IPS-18c (cell line): ENCODE results near the gene THAP3.

Experiments used
- H3K4me3 ChIP-seq: 2 replicates; pipeline ENCODE4 v1.7.0; 2013; ENCODE audit warnings: low read depth, mild to moderate bottlenecking, low read length, moderate library complexity; ENCODE audit not compliant: insufficient read depth
- H3K9me3 ChIP-seq: one replicate; pipeline ENCODE4 v1.6.1; 2013; ENCODE audit warnings: mild to moderate bottlenecking, low read length, moderate library complexity; ENCODE audit not compliant: control insufficient read depth, insufficient read depth

THAP3 gene

DNA sequence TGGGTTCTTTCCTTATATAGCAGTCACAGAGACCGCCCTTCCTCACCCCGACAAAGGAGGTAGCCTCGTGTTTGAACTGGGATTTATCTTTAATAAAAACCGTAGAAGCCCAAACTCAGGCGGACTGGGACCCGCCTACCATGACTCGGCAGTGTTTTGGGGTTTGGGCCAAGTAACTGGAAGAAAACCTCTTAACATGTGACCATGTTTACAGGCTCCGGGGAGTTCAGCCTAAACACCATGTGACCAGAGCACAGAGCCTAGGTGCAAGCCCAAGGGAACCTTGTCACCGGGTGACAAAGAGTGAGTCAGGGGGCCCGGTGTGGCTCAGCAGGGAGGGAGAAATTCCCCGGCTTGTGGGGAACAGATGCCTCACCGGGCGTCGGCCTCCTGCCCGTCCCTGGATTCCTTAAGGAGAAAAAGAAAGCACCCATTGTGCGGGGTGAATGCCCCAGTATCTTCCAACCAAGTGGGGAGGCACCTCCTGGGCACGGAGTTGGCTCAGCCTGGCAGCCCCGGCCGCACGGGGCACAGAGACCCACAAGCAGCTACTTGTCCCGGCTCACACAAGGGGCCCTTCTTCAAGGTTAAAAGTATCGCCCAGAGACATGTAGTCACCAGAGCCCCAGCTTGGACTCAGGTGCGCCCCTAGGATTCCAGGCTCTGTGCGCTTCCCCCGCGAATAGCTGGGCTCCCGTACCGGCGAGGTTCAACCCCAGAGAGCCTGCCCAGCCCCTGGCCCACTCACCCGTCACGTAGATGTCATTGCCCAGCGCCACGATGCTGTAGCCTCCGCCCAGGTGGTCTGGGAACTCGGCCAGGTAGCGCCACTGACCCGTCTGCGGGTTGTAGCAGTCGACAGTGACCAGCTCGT, 23.4 kb upstream of the THAP3 start:
- peaks cover 6% of the 10 kb centered on the region for H3K9me3 ChIP-seq
- peak overlapping the region; percentile 97 for H3K4me3 ChIP-seq

DNA sequence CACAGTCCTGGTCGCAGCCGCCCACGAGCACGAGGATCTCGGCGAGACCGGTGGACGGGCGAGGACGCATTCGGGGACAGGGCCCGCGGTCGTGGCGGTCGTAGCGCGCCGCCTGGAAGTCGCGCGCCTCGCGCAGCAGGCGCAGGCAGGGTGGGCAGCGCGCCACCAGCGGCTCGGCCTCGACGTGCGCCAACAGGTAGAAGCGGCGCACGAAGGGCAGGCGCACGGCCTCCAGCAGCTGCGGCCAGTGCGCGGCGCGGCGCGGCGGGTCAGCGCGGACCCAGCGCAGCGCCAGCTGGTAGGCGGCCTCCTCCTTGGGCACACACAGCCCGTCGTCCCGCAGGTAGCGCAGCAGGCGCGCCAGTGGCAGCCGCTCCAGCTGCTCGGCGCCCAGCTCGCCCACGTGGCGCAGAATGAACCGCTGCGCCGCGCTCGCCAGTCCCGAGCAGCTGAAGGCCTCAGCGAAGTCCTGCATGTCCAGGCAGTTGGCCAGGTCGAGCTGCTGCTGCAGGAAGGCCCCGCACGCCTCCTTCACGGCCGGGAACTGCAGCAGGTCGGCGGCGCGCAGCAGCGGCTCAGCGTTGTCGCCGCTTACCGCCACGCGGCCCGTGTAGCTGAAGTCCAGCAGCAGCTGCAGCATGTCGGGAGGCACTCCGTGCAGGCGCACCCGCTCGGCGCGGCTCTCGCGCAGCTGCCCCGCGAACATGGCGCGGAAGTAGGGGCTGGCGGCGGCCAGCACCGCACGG, 22.6 kb upstream of the THAP3 start:
- Histone ChIP-seq H3K9me3 (peaks cover 6% of the 10 kb centered on the region), H3K4me3 (peak overlapping the region; percentile 97)

DNA sequence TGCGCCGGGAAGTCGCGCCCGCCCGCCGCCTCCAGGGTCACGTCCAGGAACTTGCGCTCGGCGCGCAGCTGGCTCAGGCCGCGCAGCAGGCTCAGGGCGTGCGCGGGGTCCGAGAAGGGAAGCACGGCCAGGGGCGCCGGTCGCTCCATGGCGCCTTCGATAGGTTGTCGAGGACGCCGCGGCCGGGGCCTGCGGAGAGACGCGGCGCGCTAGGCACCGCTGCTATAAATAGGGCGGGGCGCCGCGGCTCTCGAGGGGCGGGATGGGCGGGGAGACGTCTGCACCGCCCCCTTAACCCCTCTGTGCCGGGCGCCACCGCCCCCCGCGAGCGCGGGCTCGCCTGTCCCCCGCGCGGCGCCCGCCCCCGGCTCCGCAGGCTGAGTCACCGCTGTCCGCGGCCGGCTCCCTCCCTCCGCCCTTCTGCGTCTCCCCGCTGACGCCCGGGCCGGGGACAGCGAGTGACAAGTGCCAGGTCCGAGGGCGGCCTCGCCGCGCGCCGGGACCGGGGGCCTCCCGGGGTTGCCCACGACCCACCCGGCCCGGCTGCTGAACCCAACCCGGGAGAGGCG, 21.9 kb upstream of the THAP3 start, which contains the start of gene KLHL21:
Gene KLHL21, minus strand, starts transcription at position 201 of the 569 bp plus-strand sequence. Its CDS starts 52 bp downstream, at position 149.
- H3K4me3 ChIP-seq, result peak within 1 kb of the TSS; percentile 97
- peaks cover 8% of the 10 kb centered on the region for H3K9me3 ChIP-seq

DNA sequence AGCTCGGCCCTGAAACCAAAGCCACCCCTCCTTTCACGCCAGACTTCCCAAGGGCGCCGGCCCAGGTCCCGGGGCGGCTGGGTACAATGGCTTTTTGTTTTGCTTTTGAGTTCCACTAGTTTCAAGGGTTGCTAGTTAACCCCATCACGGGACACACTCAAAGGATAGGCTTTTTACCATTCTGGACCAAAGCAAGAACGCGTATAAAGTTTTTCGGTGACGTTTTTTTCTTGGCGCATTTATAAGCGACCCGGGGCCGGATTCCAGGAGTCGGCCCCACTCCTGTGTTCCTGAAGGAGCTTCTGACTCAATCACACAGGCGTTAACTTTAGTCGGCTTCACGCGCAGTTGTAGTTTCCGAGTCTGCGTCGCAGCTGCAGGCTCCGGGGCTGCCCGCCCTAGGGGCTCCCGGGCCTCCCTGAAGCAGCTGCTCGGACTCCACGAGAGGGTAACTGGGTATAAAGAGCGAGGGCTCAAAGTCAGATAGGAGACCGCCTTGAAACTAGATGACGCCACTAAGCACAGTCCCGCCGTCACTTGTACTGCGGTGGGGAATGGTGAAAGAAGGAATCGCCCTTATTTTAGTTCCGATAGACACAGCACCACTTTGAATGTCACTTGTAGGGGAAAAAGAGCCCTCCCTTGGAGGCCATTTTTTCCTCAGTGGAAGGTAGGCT, 21.3 kb upstream of the THAP3 start:
- H3K4me3 ChIP-seq, result peak overlapping the region; percentile 97
- peaks cover 8% of the 10 kb centered on the region for H3K9me3 ChIP-seq

DNA sequence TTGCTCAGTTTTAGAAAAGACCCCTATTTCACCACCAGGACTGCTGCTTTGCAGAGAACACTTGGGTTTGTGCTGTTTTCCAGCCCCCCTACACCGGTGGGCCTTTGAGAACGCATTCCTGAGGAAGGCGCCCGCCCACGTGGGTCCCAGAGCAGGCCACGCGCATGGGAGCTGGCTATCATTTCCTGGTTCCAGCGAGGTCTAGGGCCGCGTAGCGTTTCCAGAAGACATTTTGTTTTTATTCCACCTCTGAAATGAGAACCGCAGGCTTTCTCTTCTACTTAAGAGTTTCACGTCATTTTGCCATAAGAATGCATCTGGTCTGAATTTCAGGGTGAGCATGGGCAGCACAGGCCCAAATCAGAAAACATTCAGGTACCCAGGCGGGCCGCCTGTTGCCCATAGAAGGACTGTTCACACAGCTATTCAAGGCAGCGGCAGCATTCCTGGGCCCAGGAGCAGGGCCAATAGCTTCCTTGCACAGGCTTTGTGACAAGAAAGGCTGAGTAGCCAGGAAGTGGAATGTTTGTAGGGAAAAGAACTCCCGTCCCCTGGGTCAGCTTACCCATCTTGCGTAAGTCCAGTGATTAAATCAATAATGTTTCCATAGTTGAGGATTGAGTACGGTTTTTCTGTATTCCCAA, 20.6 kb upstream of the THAP3 start:
- Histone ChIP-seq H3K9me3 (peaks cover 8% of the 10 kb centered on the region), H3K4me3 (peak overlapping the region; percentile 97)

DNA sequence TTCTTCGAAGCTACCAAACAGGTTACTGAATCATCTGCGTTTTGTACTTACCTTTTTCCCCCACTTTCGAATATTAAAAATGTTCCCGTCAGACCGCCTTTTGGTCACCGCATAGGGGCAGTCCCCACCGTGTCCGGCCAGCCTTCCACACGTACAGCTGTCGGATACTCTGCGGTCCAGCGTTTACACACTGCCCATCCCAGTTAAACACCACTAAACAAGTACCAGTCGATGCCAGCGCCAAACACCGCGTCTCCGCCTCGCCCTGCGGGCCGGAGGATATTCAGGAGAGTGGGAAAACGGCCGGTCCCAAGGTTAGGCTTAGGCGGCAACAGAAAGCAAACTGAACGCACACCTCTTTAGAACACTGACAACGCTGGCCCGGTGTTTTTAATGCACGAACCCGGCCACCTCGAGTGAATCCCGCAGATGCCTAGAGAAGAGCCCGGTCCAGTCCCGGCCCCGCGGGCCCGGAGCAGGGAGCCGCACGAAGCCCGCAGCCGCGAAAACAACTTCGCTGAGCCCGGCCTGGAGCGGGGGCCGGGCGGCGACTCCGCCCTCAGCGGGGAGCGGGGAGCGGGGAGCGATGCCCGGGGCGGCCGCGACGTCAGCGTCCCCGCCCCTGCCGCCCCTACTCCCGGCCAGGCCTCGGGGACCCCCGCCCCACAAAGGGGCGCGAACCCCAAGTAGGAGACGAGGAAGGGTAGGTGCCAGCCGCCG, 11.9 kb upstream of the THAP3 start:
- Histone ChIP-seq H3K4me3 (peak overlapping the region; percentile 77), H3K9me3 (no peaks in the 10 kb centered on the region)

DNA sequence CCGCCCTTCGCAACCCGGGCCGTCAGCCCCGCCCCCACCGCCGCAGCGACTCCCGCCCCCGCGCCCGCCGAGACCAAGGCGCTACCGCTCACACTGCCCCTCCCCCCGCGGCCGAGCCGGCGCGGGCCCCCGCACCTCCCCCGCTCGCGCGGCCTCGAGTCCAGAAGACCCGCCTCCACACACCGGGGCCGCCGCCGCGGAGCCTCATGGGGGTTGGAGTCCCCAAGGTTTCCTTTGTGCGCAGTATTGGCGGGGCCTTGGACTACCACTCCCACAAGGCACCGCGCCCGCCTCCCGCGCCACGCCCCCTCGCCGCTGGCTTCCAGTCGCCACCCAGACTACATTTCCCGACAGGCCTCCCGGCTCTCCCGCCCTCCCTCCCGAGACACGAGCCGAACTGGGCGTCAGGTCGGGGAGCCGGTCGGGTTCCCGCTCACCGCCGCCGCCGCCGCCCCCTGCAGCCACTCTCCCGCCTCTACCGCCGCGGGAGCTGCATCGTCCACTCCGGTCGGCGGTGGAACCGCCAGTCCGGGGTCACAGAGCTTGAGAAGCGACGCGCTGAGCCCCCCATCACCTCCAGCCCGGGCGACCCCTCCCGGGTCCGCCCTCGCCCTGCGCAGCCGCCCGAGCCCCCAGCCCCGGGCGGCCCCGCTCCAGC, 11.2 kb upstream of the THAP3 start, which contains the start of gene PHF13:
Gene PHF13, plus strand, starts transcription at position 371 of the 658 bp plus-strand sequence. CDS start 336 bp downstream, outside the sequence.
- Histone ChIP-seq H3K4me3 (peak within 1 kb of the TSS; percentile 86), H3K9me3 (no peaks in the 10 kb centered on the region)

DNA sequence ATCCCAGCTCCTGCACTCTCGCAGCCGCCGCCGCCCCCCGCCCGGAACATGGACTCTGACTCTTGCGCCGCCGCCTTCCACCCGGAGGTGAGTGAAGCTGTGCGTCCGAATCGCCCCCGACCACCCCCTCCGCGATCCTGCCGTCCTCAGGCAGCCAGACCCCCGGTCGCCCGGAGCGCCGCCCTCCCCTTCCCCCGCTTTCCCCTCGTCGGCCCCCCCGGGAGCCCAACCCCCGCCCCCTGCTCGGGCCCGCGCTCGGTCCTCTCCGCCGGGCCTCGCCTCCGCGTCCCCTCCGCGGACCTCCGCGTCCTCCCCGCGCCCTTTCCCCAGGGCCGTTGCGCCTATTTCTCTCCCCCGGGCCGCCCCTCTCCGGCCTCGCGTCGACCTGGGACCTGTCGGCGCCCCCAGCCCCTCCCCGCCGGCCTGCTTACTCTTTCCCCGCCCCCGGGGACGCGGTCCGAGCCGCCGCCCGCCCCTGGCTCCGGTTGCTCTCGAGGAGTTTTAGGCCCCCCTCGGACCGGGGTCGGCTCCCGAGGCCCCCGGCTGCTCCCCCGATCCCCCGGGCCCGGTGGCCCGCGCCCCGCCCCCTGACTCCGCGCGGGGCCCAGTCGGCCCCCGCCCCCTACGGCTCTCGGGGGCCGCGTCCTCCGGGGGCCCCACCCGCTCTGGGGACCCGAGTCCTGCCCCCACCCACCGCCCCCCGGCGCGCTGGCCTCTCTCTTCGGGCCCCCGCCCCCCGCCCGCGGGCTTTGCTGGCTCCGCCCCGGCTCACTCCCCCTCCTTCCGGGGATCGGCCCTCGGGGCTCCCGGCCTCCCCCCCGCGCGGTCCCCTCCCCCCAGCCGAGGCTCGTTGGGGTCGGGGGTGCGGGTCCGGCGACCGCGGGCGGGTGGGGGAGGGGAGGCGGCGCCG, 10.4 kb upstream of the THAP3 start:
- Histone ChIP-seq H3K9me3 (no peaks in the 10 kb centered on the region), H3K4me3 (peak overlapping the region; percentile 86)

DNA sequence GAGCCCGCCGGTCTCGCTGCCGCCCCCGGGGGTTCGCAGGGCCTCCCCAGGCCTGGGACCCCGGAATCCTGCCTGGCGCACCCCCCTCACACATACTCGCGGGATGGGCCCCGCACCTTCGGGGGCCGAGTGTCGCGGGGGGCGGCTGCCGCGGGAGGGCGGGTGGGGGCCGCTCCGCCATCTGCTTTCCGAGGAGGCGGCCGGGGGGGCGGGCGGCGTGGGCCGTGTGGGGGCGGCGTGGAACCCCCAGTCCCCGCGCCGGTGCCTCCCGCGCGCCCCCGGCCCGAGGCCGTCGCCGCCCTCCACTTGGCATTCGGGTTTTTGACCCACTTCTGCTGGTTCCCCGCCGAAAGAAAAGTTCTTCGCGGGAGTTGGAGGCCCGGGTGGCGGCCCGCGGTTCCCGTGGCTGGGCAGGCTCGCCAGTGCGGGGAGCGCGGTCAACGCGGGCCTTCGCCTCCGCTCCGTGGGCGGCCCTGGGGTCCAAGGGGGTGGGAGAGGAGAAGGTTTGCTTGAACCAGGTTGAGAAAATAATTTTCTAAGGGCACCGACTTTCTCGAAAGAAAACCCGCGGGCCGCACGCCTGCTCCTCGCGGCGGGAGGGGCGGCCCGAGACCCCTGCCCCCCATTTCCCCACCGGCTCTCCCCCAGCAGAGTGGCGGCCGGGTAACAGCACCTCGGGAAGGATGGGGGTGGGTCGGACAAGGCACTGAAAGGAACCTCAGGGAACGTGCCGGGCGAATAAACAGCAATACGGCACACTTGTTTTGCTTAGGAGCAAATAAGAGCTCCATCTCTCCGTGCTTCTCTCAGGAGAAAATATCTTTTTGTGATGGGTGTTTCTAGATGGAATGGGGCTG, 9.5 kb upstream of the THAP3 start:
- Histone ChIP-seq H3K9me3 (no peaks in the 10 kb centered on the region), H3K4me3 (peak overlapping the region; percentile 58)

DNA sequence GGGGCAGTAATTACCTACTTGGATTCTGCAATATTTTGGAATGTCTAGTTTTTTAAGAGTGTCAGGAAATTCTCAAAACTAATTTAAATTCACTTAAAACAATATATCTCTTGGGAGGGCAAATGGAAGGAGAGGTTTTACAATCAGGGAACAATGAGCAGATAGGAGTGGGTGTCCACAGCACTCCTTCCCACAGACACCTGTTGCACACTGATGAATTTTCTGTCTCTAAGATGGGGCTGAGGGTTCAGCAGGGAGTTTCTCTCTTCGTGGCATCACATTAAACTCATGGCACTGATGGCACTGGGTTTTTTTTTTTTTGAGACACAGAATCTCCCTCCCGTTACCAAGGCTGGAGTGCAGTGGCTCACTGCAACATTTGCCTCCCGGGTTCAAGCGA, 5.6 kb upstream of the THAP3 start:
- H3K4me3 ChIP-seq, result no peak overlapping the region
- H3K9me3 ChIP-seq, result no peaks in the 10 kb centered on the region

DNA sequence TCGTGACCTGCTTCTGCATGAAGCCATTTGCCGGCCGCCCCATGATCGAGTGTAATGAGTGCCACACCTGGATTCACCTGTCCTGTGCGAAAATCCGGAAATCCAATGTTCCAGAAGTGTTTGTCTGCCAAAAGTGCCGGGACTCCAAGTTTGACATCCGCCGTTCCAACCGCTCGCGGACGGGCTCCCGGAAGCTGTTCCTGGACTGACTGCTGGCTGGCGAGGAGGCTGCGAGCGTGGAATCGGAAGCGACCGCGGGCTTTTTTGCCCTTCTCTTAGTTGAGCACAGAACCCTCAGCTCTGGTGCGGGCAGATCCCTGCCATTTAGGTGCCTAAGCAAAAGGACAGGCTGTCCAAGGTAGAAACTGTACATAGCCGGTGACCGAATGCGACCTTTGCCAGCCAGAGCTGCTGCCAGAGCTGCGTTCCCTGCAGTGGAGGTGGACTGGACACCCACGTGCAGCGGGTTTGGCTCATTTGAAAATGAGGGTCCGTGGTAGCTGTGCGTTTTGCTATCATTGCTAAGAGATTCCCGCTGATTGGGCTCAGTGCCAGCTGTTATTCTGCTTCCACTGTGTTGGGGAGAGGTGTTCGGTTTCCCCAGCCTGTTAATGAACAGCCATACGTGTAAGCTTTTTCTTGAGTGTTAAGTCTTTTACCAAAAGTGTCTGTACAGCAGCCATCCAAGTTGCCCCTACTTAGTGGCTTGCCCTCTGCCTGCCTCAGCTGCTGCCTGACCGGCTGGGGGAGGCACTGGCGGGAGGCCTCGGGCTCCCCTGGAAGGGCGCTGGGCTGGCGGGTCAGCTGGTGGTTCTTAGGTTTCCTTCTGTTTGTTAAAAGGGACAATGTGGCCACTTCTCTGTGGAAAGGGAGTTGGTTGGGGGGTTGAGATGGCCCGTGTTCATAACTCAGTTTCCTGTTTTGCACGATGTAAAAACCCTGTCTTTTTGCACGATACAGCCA, 3.0 kb upstream of the THAP3 start:
- Histone ChIP-seq H3K9me3 (no peaks in the 10 kb centered on the region), H3K4me3 (no peak overlapping the region)

DNA sequence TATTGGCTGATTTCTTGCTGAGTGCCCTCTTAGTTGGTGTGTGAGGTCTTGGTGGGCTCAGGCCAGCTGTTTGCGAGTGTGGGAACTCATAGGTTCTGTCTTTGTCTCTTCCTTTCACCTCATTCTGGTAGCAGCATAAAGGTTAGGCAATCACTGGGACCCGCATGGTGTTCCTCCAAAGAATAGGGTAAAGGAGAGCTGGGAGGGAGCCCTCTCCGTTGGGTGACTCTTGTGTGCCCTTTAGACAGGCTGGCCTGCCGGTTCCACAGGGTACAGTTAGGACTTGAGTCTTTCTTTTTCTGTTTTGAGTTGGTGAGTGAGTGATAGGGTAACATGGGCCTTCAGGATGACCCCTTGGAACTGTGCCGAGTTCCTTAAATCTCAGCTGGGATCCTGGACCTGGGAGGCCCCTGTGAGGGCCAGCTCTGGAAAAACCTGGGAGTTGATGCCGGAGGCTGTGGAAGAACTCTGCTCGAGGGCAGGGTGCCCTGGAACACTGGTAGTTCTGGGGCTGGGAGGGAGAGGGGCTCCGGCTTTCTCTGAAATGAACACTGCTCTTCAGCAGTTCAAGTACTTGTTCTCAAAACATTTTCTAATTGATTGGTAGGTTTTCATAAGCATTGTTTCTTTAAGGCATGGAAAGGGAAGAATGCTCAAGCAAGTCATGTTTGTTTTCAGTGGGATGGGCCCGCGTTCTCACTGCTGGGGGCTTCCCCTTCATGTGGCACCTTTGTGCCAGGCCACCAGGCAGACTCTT, 2.1 kb upstream of the THAP3 start:
- no peak overlapping the region for H3K4me3 ChIP-seq
- no peaks in the 10 kb centered on the region for H3K9me3 ChIP-seq
